ENCODE data around the gene EXOC3L4. TPM values are rescaled to one million over a fixed set of nuclear protein-coding genes. Genes with fewer than 3 reads are reported as not detected.

Gene EXOC3L4
- total RNA-seq, 1 donor from 2014 or later: 4.2 TPM

DNA sequence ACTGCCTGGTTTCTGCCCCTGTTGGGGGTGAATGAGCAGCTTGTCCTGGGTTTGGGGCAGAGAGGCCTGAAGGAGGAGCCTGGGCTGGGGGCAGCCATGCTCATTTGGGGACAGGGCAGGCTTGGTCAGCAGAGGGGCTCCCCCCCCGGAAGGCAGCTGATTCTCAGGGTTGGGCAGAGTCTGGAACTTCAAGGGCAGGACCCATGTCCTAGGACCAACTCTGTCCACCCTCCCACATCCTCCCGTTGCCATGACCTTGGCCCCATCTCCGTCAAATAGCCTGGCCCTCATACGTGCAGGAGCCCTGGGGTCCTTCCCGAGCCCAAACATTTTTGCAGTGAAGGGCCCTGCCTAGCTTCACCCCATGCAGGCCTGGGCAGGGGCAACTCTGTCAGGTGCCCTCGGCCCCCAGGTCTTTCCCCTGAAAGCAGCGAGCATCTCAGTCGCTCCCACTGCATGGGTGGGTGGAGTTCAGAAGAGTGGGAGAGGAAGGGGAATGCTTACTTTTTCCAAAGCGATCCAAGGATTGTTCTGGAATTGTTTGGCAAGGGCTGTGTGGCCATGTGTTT lies 61.4 kb downstream of the EXOC3L4 start:
- H3K9me3 ChIP-seq: no peaks in the 10 kb centered on the region
- H3K27ac ChIP-seq: no peak overlapping the region
- ATAC-seq: no peak
- no peaks in the 10 kb centered on the region for H3K27me3 ChIP-seq
- no peak overlapping the region for H3K4me3 ChIP-seq
- no peaks in the 10 kb centered on the region for H3K36me3 ChIP-seq
- no peak for DNase-seq
- intact Hi-C loops (cut with DNase I): no loop called here
- H3K4me1 ChIP-seq: no peaks in the 10 kb centered on the region
- TF ChIP-seq, protein P1, sequence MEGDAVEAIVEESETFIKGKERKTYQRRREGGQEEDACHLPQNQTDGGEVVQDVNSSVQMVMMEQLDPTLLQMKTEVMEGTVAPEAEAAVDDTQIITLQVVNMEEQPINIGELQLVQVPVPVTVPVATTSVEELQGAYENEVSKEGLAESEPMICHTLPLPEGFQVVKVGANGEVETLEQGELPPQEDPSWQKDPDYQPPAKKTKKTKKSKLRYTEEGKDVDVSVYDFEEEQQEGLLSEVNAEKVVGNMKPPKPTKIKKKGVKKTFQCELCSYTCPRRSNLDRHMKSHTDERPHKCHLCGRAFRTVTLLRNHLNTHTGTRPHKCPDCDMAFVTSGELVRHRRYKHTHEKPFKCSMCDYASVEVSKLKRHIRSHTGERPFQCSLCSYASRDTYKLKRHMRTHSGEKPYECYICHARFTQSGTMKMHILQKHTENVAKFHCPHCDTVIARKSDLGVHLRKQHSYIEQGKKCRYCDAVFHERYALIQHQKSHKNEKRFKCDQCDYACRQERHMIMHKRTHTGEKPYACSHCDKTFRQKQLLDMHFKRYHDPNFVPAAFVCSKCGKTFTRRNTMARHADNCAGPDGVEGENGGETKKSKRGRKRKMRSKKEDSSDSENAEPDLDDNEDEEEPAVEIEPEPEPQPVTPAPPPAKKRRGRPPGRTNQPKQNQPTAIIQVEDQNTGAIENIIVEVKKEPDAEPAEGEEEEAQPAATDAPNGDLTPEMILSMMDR (IDR thresholded peaks at IDR 0.05): no peak

DNA sequence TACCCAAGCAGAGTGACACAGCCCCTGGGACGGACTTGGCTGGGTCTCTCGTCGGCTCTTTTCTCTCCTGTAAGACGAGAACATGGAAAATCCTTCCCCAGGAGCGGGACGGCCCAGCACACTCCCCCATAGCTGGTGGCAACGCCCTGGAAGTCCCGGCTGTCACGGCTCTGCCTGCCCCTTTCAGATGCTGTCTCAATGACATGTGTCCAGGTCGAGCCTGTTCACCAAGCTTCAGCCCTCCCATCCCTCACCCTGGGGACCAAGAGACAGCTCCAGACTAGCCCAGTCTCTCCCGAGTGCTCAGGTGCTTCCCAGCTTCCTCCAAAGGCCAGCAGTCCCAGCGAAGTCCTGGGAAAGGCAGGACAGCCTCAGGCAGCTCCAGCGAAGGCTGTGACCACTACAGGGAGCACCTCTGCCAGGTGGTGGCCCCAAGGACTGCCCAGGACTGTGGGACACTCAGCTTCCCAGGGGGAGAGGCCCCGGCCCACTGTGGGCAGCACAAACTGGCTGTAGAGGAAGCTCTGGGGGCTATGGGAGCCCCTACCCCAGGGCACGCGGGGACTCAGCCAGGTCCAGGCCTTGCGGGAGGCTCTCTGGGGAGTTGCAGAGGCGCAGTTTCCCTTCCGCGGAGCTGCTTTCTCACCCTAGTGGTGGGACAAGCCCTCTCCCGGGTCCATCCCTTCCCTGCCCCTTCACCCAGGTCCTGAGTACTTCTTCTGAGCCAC lies 62.3 kb downstream of the EXOC3L4 start:
- H3K27me3 ChIP-seq: no peaks in the 10 kb centered on the region
- no peak for DNase-seq
- TF ChIP-seq, protein P1 (IDR thresholded peaks at IDR 0.05): no peak
- no peak for ATAC-seq
- no peak overlapping the region for H3K4me3 ChIP-seq
- no peaks in the 10 kb centered on the region for H3K36me3 ChIP-seq
- H3K4me1 ChIP-seq: peaks cover 3% of the 10 kb centered on the region
- intact Hi-C loops (cut with DNase I): no loop called here
- no peak overlapping the region for H3K27ac ChIP-seq
- H3K9me3 ChIP-seq: no peaks in the 10 kb centered on the region

DNA sequence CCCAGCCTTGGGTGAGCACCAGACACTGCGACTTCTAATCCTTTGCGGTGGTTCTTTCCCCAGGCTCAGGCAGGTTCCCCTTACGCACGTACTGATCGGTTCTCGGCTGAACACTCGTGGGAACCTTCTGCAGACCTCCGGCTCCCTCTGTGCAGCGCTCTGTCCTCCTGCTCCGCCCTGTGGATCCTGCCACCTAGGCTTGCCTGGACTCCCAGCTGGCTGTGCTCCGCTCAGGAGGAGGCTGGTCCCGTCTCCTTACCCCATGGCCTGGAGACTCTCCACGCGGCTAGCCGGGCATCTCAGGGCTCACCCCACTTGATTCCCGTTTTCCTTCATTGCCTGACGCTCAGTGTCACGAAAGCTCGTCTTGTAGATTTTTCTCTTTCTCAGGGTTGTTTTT lies 63.4 kb downstream of the EXOC3L4 start:
- peaks cover 3% of the 10 kb centered on the region for H3K4me1 ChIP-seq
- ATAC-seq (no peak), DNase-seq (no peak)
- TF ChIP-seq, protein P1 (IDR thresholded peaks at IDR 0.05): no peak
- H3K27ac ChIP-seq: no peak overlapping the region
- H3K9me3 ChIP-seq: no peaks in the 10 kb centered on the region
- no peaks in the 10 kb centered on the region for H3K27me3 ChIP-seq
- no peaks in the 10 kb centered on the region for H3K36me3 ChIP-seq
- intact Hi-C loops (cut with DNase I): no loop called here
- H3K4me3 ChIP-seq: no peak overlapping the region

DNA sequence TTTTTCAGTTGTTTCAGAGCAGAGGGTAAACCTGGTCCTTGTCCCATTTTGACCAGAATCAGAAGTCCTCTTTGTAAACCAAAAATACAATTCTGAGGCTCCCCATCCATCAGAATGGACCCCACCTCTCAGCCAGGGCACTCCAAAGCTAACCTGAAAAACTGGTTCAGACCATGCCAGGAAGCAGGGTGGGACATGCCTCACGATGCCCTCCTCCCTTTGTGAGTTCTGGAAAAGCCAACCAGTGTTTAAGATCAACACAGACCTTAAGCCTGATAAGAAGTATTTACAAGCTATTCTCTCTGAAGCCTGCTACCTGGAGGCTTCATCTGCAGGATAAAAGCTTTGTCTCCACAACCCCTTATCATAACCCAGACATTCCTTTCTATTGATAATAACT lies 64.2 kb downstream of the EXOC3L4 start:
- TF ChIP-seq, protein P1 (IDR thresholded peaks at IDR 0.05): no peak
- DNase-seq: no peak

More for the DNA sequence above, 64.2 kb downstream of the EXOC3L4 start:
- H3K4me3 ChIP-seq: no peak overlapping the region
- no peaks in the 10 kb centered on the region for H3K27me3 ChIP-seq
- H3K9me3 ChIP-seq: no peaks in the 10 kb centered on the region
- H3K27ac ChIP-seq: no peak overlapping the region
- peaks cover 3% of the 10 kb centered on the region for H3K4me1 ChIP-seq
- H3K36me3 ChIP-seq: no peaks in the 10 kb centered on the region
- ATAC-seq: no peak
- intact Hi-C loops (cut with DNase I): no loop called here

Other genes starting within 250 kb of the EXOC3L4 start
- 19.8 TPM for gene AMN, start 172.1 kb upstream of the EXOC3L4 start, total RNA-seq
- gene CDC42BPB, start 37.2 kb upstream of the EXOC3L4 start, total RNA-seq: 102 TPM
- not detected for gene LBHD2, start 10.5 kb upstream of the EXOC3L4 start, total RNA-seq
- 158 TPM for gene TNFAIP2, start 28.7 kb downstream of the EXOC3L4 start, total RNA-seq
- gene EIF5, start 239.5 kb downstream of the EXOC3L4 start, total RNA-seq: 245 TPM